Measurements from ENCODE around the gene VWA8.
A peak's percentile ranks its signal among the peaks of the same experiment; 100 is the strongest.
"Not testable (repeated sequence)": the region's sequence is repeated elsewhere in the genome, so short reads cannot be mapped to it uniquely, and the experiment has no call there.

Gene VWA8

DNA sequence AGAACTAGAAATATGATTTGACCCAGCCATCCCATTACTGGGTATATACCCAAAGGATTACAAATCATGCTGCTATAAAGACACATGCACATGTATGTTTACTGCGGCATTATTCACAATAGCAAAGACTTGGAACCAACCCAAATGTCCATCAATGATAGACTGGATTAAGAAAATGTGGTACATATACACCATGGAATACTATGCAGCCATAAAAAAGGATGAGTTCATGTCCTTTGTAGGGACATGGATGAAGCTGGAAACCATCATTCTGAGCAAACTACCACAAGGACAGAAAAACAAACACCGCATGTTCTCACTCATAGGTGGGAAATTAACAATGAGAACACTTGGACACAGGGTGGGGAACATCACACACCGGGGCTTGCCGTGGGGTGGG lies 38.0 kb downstream of the VWA8 start:
- not testable (repeated sequence) for DNase-seq (ENCODE audit: low spot score)

DNA sequence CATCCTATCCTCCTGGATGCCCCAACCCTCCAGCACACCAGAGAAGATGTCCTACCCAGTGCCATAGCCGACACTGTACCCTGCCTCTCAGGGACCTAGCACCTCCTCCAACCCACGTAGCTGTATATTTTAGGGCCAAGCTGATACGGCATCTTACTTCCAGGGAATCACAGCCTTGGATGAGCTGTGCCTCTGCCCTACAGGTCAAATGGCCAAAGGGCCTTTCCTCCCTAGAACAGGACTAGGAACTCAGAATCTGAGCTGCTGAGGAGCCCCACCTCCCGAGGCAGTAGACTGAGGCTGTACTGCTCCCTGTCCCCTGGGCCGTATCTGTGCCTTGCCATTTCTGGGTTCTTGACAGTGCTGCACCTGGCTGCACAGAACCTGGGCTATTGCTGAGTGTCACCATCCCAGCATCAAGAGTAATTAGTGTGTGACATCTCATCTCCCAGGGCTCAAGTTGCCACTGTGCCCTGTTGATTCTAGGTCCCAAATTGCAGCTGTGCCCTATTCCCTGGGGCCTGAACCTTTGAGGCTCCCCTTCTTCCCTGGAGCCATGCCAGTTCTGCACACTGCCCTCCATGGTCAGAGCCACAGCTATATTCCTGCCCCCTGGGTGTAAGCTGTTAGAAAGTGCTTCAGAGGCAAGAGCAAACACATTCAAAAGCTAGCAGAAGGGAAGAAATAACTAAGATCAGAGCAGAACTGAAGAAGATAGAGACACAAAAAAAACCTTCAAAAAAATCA lies 41.0 kb downstream of the VWA8 start:
- no peak for DNase-seq (ENCODE audit: low spot score)

DNA sequence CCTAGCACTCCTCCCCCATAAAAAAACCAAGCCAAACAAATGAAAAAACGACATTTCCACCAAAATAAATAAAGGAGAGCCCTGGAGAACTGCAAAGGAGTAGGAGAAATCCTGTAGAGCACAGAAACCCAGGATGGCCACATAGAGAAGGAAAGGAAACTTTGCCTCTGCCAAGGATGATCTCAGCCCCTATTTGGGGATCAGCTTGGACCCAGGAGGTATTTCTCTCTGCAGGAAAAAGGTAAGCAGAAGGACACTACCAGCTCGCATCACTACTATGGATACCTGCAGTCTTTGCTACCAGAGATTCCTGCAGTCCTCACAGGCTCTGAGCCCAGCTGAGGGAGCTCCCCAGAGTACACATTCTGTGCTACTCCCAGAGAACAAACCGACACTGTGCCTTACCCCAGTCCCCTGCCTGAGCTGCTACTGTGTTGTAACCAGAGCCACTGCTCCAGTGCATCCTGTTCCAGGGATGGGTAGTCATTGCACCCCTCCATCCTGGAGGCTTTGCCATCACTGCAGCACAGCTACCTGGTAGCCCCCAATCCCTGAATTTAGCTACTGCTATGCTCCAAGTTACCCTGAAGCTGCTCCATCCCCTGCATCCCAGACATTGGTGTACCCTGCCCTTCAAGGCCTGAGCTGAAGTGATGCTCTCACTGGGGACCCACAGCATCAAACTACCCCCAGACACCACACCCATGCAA lies 41.7 kb downstream of the VWA8 start:
- peak; percentile 21 for DNase-seq (ENCODE audit: low spot score)

DNA sequence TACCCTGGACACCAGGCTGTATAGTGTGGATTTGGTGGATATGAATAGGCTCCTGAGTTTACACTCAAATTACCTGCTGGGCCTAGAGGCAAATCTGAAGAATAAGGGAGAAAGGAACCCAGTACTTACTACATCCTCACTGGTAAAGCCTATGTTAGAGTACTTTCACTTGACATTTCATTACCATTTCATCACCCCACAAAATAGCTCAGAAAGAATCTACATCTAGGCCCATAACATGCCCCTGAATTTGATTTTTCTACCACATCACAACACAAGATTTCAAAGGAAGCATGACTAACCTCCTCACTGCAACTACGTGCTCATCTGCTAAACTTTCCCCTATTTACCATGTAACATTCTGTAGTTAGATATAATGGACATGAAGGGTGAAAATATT lies 43.3 kb downstream of the VWA8 start:
- no peak for DNase-seq (ENCODE audit: low spot score)

DNA sequence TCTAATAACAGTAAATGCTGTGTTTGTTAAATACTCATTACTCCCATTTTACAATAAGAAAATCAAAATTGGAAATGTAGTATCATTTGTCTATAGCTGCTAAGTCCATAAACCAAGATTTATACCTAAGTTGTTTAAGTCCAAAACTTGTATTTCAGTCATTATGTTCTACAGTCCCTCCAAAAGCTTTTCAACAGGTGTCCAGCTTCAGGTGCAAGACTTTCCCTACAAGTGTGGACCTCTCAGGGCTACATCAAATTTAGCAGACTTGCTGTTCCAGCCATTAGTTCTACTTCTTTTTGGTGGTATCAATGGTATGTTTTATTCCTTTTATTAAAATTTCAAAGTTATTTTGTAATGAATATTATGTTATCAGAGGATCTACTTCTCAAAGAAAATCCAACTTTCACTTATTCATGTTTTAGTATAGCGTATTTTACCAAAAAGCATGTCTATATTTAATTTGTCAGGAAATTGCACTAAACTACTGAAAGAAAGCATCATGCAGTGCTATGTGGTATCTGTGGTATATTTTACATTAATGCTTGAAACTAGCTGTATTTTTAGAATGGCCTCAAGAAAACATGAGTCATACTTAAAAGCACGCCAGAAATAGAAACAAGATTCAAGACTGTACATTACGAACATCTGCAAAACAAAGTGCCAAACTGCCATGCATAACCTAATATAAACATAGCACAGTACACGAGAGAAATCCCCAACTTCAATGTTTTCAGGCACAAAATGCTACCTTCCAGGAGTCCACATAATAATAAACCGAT lies 44.5 kb downstream of the VWA8 start:
- no peak for DNase-seq (ENCODE audit: low spot score)

DNA sequence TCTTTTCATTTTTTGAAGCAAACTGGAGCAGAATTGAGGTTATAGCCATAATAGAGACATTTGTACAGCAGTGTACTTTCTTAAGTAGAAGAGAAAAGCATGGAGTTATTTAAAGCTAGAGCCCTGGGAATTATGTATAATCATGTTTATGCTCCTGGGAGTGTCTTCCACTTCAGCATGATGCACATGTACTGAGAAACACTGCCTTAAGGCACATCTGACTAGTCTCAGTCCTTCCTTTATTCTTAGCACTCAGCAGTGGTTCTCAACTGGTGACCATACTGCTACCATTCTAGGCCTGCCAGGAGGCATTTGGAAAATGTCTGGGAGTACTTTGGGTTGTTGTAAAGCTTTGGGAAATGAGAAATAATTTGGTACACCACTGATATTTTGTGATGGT lies 45.8 kb downstream of the VWA8 start:
- no peak for DNase-seq (ENCODE audit: low spot score)

DNA sequence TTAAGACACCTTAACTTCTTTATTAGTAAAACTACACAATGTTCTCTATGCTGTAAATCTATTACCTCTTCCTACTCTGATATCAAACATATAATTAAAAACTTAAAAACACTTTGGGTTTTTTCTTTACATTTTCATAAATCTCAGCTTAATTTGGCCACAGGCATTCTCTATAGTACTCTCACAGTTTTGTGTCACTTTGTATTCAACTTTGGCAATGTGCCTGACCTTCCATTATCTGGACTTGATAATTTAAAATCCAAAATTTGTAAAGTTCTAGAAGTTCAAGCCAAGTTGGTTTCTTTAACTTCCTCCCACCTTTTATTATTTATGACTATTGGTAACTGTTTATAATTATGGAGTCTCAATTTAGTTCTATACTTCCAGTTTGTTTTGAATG lies 46.4 kb downstream of the VWA8 start:
- no peak for DNase-seq (ENCODE audit: low spot score)

DNA sequence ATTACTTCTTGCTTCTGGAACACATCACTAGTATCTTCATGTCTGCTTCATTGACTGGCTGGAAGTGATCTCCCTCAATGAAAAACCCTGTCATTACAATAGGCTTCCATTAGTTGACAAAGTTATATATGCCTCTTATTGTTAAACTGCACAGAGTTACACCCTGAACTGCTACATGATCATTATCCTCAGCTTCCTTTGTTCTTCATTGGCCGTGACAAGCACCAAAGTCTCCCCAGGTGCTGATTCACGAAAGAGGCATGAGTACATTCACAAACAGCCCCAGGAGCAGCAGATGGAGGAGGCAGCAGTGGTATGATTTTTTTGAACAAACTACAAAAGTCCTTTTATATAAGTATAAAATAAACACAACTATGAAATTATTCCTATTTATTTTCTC lies 51.4 kb downstream of the VWA8 start:
- no peak for DNase-seq (ENCODE audit: low spot score)

DNA sequence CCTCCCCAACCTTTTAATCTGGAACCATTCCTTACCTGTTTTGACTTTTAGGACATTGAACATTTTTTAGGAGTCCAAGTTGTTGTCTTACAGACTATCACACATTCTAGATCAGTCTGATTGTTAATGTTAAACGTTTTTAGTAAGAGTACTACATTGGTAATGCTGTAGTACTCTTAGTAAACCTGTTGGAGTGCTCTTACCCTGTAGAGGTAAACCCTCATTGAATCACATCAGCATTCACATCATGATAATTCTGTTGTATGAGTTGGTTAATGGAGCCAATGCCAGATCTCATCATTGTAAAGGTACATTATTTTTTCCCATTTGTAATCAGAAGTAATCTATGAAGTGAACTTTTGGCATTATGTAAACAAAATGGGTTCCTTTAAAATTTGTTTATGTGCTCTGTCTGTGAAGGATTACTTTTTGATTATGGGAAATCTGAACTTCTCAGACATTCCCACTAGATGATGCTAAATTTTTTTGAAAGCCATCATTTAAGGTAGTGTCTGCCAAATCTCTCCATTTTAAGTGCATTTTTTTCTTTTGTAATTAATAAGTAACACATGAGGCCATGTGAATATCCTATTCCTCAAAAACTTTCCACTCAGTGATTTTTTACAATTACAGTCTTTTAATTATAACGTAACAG lies 55.2 kb downstream of the VWA8 start:
- DNase-seq (ENCODE audit: low spot score): peak; percentile 26

DNA sequence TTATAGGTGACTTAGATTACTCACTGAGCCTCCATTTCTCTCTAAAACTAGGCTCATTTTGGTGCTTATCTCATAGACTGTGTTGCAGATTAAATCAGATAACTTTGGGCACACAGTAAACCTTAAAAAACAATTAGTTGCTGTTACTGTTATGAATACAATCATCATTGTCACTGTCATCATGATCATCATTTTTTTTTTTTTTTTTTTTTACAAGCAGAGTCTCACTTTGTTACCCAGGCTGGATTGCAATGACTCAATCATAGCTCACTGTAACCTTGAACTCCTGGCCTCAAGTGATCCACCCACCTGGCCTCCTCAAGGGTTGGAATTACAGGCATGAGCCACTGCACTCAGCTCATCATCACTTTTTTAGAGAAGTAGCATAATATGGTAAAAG lies 60.0 kb downstream of the VWA8 start:
- DNase-seq (ENCODE audit: low spot score): no peak

DNA sequence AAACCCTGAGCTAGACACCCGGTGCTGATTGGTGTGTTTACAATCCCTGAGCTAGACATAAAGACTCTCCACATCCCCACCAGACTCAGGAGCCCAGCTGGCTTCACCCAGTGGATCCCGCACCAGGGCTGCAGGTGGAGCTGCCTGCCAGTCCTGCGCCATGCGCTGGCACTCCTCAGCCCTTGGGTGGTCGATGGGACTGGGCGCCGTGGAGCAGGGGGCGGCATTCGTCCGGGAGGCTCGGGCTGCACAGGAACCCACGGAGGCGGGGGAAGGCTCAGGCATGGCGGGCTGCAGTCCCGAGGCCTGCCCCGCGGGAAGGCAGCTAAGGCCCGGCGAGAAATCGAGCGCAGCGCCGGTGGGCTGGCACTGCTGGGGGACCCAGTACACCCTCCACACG lies 62.5 kb downstream of the VWA8 start:
- DNase-seq (ENCODE audit: low spot score): not testable (repeated sequence)

DNA sequence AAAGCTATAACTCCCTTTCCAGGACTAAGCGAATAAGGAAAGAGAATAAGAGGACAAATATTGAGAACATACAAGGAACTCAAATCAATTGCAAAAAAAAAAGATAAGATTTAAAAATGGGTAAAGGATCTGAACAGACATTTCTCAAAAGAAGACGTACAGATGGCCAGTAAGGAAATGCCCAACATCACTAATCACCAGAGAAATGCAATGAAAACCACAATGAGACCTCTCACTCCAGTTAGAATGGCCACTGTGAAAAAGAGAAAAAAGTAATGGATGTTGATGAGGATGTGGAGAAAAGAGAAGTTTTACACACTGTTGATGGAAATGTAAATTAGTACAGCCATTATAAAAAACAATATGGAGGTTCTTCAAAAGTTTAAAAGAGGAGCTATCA lies 63.8 kb downstream of the VWA8 start:
- no peak for DNase-seq (ENCODE audit: low spot score)

DNA sequence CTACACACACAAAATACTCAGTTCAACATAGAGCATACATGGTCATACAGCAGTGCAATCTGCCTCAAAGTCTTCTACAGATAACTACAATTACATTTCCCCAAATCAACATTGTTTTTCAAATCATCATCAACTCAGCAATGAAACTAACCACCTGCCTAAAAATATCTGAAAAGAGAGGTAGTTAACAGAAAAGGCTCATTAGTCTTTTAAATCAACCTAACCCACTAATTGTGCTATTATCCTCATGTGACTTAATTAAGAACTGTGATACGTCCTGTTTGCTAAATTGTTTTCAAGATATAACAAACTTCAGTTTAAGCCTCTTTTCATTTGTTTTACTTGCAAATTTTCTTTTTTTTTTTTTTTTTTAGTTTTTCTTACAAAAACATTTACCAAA lies 65.4 kb downstream of the VWA8 start:
- no peak for DNase-seq (ENCODE audit: low spot score)

DNA sequence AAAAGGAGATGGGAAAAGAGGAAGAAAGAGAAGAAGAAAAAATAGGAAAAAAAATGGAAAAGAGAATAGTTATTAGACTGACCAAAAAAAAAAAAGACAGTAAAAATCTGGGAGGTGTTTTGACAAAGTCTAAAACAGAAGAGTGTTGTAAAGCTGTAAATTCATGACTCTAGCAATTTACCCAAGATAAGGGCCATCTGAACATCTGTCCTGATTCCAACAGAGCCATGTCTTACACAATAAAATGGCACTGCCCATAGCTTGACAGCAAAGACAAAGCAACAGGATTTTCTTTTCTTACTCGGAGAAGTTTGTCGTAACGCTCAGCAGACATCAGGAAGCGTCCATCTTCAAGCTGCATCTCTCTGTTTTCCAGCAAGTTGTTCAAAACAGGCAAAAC lies 69.8 kb downstream of the VWA8 start:
- no peak for DNase-seq (ENCODE audit: low spot score)

DNA sequence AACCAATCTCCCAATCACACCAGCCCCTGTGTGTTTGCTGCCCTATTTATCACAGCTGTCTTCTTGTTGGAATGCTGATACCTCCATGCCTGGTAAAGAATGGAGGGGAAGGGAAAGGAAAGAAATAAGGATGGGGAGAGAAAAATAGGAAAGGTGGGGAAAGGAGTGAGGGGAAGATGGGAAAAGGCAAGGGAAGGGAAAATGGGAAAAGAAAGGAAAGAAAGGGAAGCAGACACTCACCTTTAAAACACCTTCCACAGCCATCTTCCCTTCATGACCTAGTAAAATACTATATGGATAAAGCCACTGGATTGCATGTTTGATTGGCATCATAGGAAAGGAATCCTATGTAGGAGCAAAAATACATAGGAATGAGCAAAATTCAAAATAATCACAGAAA lies 77.8 kb downstream of the VWA8 start:
- DNase-seq (ENCODE audit: low spot score): no peak

DNA sequence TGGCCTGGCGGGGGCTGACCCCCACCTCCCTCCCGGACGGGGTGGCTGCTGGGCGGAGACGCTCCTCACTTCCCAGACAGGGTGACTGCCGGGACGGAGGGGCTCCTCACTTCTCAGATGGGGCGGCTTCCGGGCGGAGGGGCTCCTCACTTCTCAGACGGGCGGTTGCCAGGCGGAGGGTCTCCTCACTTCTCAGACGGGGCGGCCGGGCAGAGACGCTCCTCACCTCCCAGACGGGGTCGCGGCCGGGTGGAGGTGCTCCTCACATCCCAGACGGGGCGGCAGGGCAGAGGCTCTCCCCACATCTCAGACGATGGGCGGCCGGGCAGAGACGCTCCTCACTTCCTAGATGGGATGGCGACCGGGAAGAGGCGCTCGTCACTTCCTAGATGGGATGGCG lies 79.0 kb downstream of the VWA8 start:
- DNase-seq (ENCODE audit: low spot score): not testable (repeated sequence)

DNA sequence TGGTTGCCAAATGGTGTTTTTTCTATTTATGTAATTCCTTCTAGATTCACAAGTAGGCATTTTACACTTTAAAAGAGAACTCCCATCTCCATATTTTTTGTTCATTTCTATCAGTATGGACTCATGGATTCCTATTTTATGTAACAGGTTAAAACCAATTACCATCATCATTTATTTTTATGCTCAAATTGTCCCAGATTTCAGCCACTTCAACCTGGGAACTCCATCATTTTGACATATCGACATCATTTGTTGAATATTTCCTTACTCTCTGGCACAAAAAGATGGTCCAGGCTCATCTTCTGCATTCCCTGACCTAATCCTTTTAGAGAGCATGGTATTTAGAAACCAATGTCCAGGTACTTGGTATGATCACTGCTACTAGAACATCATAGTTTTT lies 79.9 kb downstream of the VWA8 start:
- DNase-seq (ENCODE audit: low spot score): no peak

DNA sequence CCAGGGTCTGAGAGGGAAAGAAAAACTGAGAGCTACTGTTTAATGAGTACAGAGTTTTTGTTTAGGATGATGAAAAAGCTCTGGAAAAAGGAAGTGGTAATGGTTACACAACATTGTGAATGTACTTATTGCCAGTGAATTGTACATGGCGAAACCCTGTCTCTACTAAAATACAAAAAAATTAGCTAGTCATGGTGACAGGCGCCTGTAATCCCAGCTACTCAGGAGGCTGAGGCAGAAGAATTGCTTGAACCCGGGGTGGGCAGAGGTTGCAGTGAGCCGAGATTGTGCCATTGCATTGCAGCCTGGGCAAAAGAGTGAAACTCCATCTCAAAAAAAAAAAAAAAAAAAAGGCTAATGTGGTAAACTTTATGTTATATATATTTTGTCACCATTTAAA lies 96.3 kb downstream of the VWA8 start:
- no peak for DNase-seq (ENCODE audit: low spot score)

DNA sequence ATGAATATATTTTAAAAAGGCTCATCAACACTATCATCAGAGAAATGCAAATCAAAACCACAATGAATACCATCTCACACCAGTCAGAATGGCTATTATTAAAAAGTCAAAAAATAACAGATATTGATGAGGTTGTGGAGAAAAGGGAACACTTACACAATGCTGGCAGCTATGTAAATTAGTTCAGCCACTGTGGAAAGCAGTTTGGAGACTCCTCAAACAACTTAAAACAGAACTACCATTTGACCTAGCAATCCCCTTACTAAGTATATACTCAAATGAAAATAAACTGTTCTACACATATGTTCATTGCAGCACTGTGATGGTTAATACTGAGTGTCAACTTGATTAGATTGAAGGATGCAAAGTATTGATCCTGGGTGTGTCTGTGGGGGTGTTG lies 98.2 kb downstream of the VWA8 start:
- not testable (repeated sequence) for DNase-seq (ENCODE audit: low spot score)

DNA sequence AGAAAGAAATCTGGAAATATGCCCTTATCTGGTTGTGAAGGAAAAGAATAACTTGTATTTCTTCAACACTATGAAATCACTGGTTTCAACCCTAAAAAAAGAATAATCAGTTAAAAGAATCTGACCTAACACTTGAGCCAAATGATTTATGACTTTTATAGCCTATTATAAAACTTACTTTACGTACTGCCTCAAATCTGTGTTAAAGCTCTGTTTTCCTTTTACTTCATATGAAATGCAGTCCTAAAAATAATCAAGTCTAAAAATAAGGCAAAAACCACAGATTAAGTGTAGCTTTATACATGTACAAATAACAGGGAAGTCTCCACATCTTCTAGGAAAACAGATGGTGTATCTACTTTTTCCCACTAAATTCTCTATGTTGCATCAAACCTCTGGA lies 101.3 kb downstream of the VWA8 start:
- no peak for DNase-seq (ENCODE audit: low spot score)

DNA sequence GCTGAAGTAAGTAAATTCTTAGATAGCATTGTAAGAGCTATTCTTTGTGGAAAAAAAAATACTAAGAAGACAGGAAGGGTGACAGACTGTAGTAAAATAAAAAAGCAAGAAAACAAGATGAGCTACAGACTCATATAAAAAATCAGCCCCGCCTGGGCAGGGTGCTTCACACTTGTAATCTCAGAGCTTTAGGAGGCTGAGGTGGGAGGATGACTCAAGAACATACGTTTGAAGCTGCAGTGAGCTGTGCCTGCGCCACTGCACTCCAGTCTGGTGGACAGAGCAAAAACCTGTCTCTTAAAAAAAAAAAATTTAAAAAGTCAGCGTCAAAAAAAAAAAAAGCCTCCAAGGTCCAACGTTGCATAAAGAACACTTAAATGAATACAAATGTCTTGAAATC lies 102.1 kb downstream of the VWA8 start:
- DNase-seq (ENCODE audit: low spot score): no peak

DNA sequence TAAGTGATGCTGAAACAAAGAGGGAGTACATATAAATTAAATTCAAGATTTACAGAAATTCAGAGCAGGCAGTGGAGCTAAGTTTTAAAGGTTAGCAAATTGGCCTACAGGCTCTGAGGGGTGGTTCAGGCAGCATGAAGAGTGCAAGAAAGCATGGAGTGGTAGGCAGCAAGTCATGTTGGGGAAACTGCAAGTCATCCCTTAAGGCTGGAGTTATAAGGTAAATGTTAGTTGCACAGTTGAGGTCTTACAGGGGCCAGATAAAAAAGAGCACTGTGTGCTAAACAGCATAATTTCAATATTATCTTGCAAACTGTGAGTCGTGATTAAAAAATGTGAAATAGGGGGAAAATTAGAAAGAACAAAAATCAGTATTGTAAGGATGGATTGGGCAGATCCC lies 106.2 kb downstream of the VWA8 start:
- DNase-seq (ENCODE audit: low spot score): no peak

DNA sequence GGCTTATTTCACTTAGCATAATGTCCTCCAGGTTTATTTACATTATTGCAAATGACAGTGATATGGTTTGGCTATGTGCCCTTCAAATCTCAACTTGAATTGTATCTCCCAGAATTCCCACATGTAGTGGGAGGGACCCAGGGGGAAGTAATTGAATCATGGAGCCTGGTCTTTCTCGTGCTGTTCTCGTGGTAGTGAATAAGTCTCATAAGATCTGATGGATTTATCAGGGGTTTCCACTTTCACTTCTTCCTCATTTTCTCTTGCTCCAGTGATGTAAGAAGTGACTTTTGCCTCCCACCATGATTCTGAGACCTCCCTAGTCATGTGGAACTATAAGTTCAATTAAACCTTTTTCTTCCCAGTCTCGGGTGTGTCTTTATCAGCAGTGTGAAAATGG lies 109.6 kb downstream of the VWA8 start:
- DNase-seq (ENCODE audit: low spot score): no peak

All from iPS-NIHi11 (cell line).